Right lobe of liver (tissue), 6 donors: Measurements from ENCODE around the gene NETO2. TPM values are rescaled to one million over a fixed set of nuclear protein-coding genes. Genes with fewer than 3 reads are reported as not detected.

ENCODE experiments used
- ATAC-seq, 4 donors: fragments of 200-7000 bp; cut with Tn5 transposase; one replicate each; pipeline ENCODE4 v1.9.1; 2020; ENCODE audit warnings: mild to moderate bottlenecking in 4 of 4, moderate library complexity in 4 of 4
- DNase-seq, 3 donors: peaks; one replicate each; pipeline ENCODE4 v3.0.0-alpha.2; 2020
- H3K27ac ChIP-seq, 3 donors: fragments of 200-600 bp; one replicate each; pipeline ENCODE4 v1.8.0; 2022
- H3K27me3 ChIP-seq, 2 donors: fragments of 200-600 bp; one replicate each; pipeline ENCODE4 v1.8.0; 2022
- H3K36me3 ChIP-seq, 4 donors: fragments of 200-600 bp; sonication (generic) in 1 of 4; one replicate each; pipeline versions ENCODE4 v1.5.1 to v1.8.0; 2017 to 2022; ENCODE audit warnings: control low read depth in 1 of 4
- H3K4me1 ChIP-seq, 4 donors: fragments of 200-600 bp; sonication (generic) in 1 of 4; one replicate each; pipeline versions ENCODE4 v1.5.1 to v1.8.0; 2017 to 2022; ENCODE audit warnings: control low read depth in 1 of 4
- H3K4me3 ChIP-seq, 3 donors: fragments of 200-600 bp; one replicate each; pipeline ENCODE4 v1.8.0; 2022
- H3K9me3 ChIP-seq, 4 donors: fragments of 200-600 bp; sonication (generic) in 1 of 4; one replicate each; pipeline versions ENCODE4 v1.5.1 to v1.8.0; 2017 to 2022; ENCODE audit warnings: control low read depth in 1 of 4
- CTCF ChIP-seq, 4 donors: fragments of 200-600 bp in 3 of 4; fragments of 450-650 bp in 1 of 4; IDR thresholded peaks; one replicate each; pipeline versions ENCODE4 v1.5.1 to v1.8.0; 2016 to 2022; ENCODE audit warnings: antibody characterized with exemption in 4 of 4, mild to moderate bottlenecking in 2 of 4
- POLR2A ChIP-seq: fragments of 450-650 bp; IDR thresholded peaks from one replicate; pipeline ENCODE4 v1.6.1; 2017; ENCODE audit warnings: antibody characterized with exemption, mild to moderate bottlenecking
- WGBS: methylation state at CpG from one replicate; pipeline ENCODE4 v1.1.6; 2018; ENCODE audit warnings: low coverage, low lambda C conversion rate; ENCODE audit not compliant: insufficient coverage; ENCODE audit errors: missing lambda C conversion rate; 5-methylcytosine and 5-hydroxymethylcytosine counted together
- intact Hi-C, 2 donors: fragments of 100-400 bp; cut with DNase I; formaldehyde crosslinking; loops; one replicate each; pipeline versions ENCODE4 v1.11.2 to v1.14.1; 2022
- total RNA-seq, 6 experiments: library from RNA; depleted of rRNA in 2 of 6; stranded (reverse); fragments of >200 nt in 2 of 6; fragmentation: NEBNext Ultra II Directional in 3 of 6; extraction: Animal tissue kit (Norgen Biotek cat#: 25700) in 3 of 6; gene quantifications; one replicate each; pipeline versions ENCODE4 v1.1.0 to v1.2.4, GENCODE V29; 2016 to 2023
- donor health status: DM: no; HTN: yes; CAD: no.
- donor health status: DM: no; HTN: no; CAD: no.
- donor health status: DM: no; HTN: no; CAD: no.
- donor health status: DM: no; HTN: yes; CAD: no.
- donor health status: DM: no; HTN: yes; CAD: no.

The NETO2 gene
- total RNA-seq, 6 experiments from 2014 or later: 0.29 to 1.6 (median 0.66) TPM

- intact Hi-C loops: no loop called here
- Histone ChIP-seq H3K4me1 (no peaks in the 10 kb centered on the region), H3K27ac (no peak overlapping the region), H3K9me3 (no peaks in the 10 kb centered on the region), H3K36me3 (no peaks in the 10 kb centered on the region), H3K4me3 (no peak overlapping the region), H3K27me3 (no peaks in the 10 kb centered on the region)
- TF ChIP-seq CTCF (IDR thresholded peaks at IDR 0.05): no peak
- TF ChIP-seq POLR2A: no peak
- no peak for ATAC-seq
- DNase-seq: no peak
- 50% methylated on average over 1 of the region's 1 CpG for WGBS
These were observed 47.4 kb downstream of the NETO2 start for GRCh38 chr16:47096297-47096696.

- Histone ChIP-seq H3K9me3 (no peaks in the 10 kb centered on the region), H3K27ac (no peak overlapping the region), H3K4me1 (no peaks in the 10 kb centered on the region), H3K36me3 (no peaks in the 10 kb centered on the region), H3K4me3 (no peak overlapping the region), H3K27me3 (no peaks in the 10 kb centered on the region)
- DNase-seq: no peak
- no peak for ATAC-seq
- intact Hi-C loops: no loop called here
- 92% methylated on average over 4 of the region's 6 CpGs for WGBS
- TF ChIP-seq CTCF (IDR thresholded peaks at IDR 0.05) (no peak), POLR2A (no peak)
These were observed 59.5 kb downstream of the NETO2 start for GRCh38 chr16:47084198-47084597.

- Histone ChIP-seq H3K9me3 (no peaks in the 10 kb centered on the region), H3K4me1 (no peaks in the 10 kb centered on the region), H3K27me3 (no peaks in the 10 kb centered on the region), H3K36me3 (no peaks in the 10 kb centered on the region), H3K27ac (no peak overlapping the region), H3K4me3 (no peak overlapping the region)
- TF ChIP-seq POLR2A: no peak
- TF ChIP-seq CTCF (IDR thresholded peaks at IDR 0.05): no peak
- intact Hi-C loops: no loop called here
- 79% methylated on average over 2 of the region's 2 CpGs for WGBS
- no peak for ATAC-seq
- no peak for DNase-seq
These were observed 61.5 kb downstream of the NETO2 start for GRCh38 chr16:47082099-47082865.

GRCh38 chr16:47081115-47081514, 62.6 kb downstream of the NETO2 start:
- intact Hi-C loops: no loop called here
- H3K27ac ChIP-seq: no peak overlapping the region
- WGBS: 57% methylated on average over 1 of the region's 1 CpG
- no peaks in the 10 kb centered on the region for H3K27me3 ChIP-seq
- no peak for DNase-seq
- ATAC-seq: no peak
- no peaks in the 10 kb centered on the region for H3K9me3 ChIP-seq
- no peaks in the 10 kb centered on the region for H3K36me3 ChIP-seq
- H3K4me1 ChIP-seq: no peaks in the 10 kb centered on the region
- no peak overlapping the region for H3K4me3 ChIP-seq
- no peak for TF ChIP-seq POLR2A
- TF ChIP-seq CTCF (IDR thresholded peaks at IDR 0.05): no peak
